Neural cell (in vitro differentiated cells): ENCODE results near the gene SLC18B1. TPM values are rescaled to one million over a fixed set of nuclear protein-coding genes. Genes with fewer than 3 reads are reported as not detected.

Experiments used
- H2AFZ ChIP-seq: fragments of 200-600, 300-800 bp; sonication (generic), shearing (Covaris generic); 2 replicates; pipeline ENCODE4 v1.6.0; 2014; ENCODE audit warnings: low read depth, mild to moderate bottlenecking, antibody characterized with exemption, low read length, moderate library complexity
- H3F3A ChIP-seq: fragments of 200-600 bp; shearing (Covaris generic); 2 replicates; pipeline ENCODE4 v1.6.1; 2016; ENCODE audit warnings: mild to moderate bottlenecking, moderate library complexity, mixed read lengths, antibody characterized with exemption, low read length; ENCODE audit not compliant: insufficient read depth, poor library complexity, severe bottlenecking
- H3K27ac ChIP-seq: fragments of 200-600, 300-800 bp; sonication (generic), shearing (Covaris generic); 2 replicates; pipeline ENCODE4 v1.5.1; 2014; ENCODE audit warnings: mild to moderate bottlenecking, low read length, moderate library complexity
- H3K27me3 ChIP-seq: fragments of 300-800, 200-600 bp; sonication (generic), shearing (Covaris generic); 2 replicates; pipeline ENCODE4 v1.6.0; 2014; ENCODE audit warnings: mild to moderate bottlenecking, low read depth, low read length, moderate library complexity; ENCODE audit not compliant: insufficient read depth
- H3K36me3 ChIP-seq: fragments of 300-800, 200-600 bp; sonication (generic), shearing (Covaris generic); 2 replicates; pipeline ENCODE4 v1.5.1; 2014; ENCODE audit warnings: mild to moderate bottlenecking, antibody characterized with exemption, low read length, moderate library complexity; ENCODE audit not compliant: insufficient read depth
- H3K4me2 ChIP-seq: fragments of 300-800, 200-600 bp; sonication (generic), shearing (Covaris generic); 2 replicates; pipeline ENCODE4 v1.6.0; 2014; ENCODE audit warnings: mild to moderate bottlenecking, low read length
- H3K4me3 ChIP-seq: fragments of 300-800, 200-600 bp; sonication (generic), shearing (Covaris generic); 2 replicates; pipeline ENCODE4 v1.5.1; 2014; ENCODE audit warnings: mild to moderate bottlenecking, low read length, moderate library complexity
- H3K79me2 ChIP-seq: fragments of 200-600 bp; shearing (Covaris generic); replicated peaks from 2 replicates; pipeline ENCODE4 v1.6.0; 2014; ENCODE audit warnings: mild to moderate bottlenecking, low read length, moderate library complexity; ENCODE audit not compliant: insufficient read depth
- H3K9ac ChIP-seq: fragments of 300-800, 200-600 bp; sonication (generic), shearing (Covaris generic); 2 replicates; pipeline ENCODE4 v1.6.1; 2016; ENCODE audit warnings: mild to moderate bottlenecking, low read length, mixed read lengths
- H3K9me2 ChIP-seq: fragments of 200-600 bp; shearing (Covaris generic); 2 replicates; pipeline ENCODE4 v1.6.1; 2016; ENCODE audit warnings: mild to moderate bottlenecking, low read length, mixed read lengths; ENCODE audit not compliant: insufficient read depth
- H3K9me3 ChIP-seq: fragments of 200-600, 300-800 bp; sonication (generic), shearing (Covaris generic); 2 replicates; pipeline ENCODE4 v1.6.1; 2016; ENCODE audit warnings: mild to moderate bottlenecking, mixed run types, low read length, moderate library complexity, mixed read lengths
- H4K20me1 ChIP-seq: fragments of 200-600 bp; shearing (Covaris generic); 2 replicates; pipeline ENCODE4 v1.6.1; 2016; ENCODE audit warnings: mild to moderate bottlenecking, mixed run types; ENCODE audit not compliant: insufficient read depth
- EP300 ChIP-seq: fragments of 450-650 bp; conservative IDR thresholded peaks from 2 replicates; pipeline ENCODE4 v1.6.1; 2014; ENCODE audit warnings: antibody characterized with exemption, mild to moderate bottlenecking, moderate library complexity; ENCODE audit not compliant: poor library complexity, severe bottlenecking
- EZH2 ChIP-seq: fragments of 200-600, 300-800 bp; shearing (Covaris generic), sonication (generic); IDR thresholded peaks from 2 replicates; pipeline ENCODE4 v1.6.1; 2014; ENCODE audit warnings: antibody characterized with exemption, low read length, borderline replicate concordance, mild to moderate bottlenecking; ENCODE audit not compliant: insufficient read depth, poor library complexity, severe bottlenecking
- MXI1 ChIP-seq: fragments of 450-650 bp; conservative IDR thresholded peaks from 2 replicates; pipeline ENCODE4 v1.6.1; 2014; ENCODE audit warnings: antibody characterized with exemption, mild to moderate bottlenecking; ENCODE audit not compliant: poor library complexity, severe bottlenecking
- POLR2AphosphoS5 ChIP-seq: IDR thresholded peaks from 2 replicates; pipeline ENCODE4 v1.6.1; 2012
- RAD21 ChIP-seq: fragments of 450-650 bp; conservative IDR thresholded peaks from 2 replicates; pipeline ENCODE4 v1.6.1; 2014; ENCODE audit warnings: antibody characterized with exemption, mild to moderate bottlenecking, moderate library complexity
- SMC3 ChIP-seq: fragments of 450-650 bp; conservative IDR thresholded peaks from 2 replicates; pipeline ENCODE4 v1.6.1; 2014; ENCODE audit warnings: antibody characterized with exemption, mild to moderate bottlenecking, moderate library complexity; ENCODE audit not compliant: poor library complexity
- TAF1 ChIP-seq: IDR thresholded peaks from 2 replicates; pipeline ENCODE4 v1.6.1; 2012; ENCODE audit warnings: low read depth
- polyA plus RNA-seq: library from polyadenylated mRNA; depleted of rRNA; stranded (reverse); fragments of >200 nt; gene quantifications from 2 replicates; pipeline ENCODE4 v1.2.3, GENCODE V29; 2014
- TF ChIP-seq, protein P1 (sequence below): IDR thresholded peaks from 2 replicates; pipeline ENCODE4 v1.6.1; 2012; ENCODE audit warnings: borderline replicate concordance
- TF ChIP-seq, protein P2 (sequence below): fragments of 450-650 bp; IDR thresholded peaks from 2 replicates; pipeline ENCODE4 v1.5.1; 2014; ENCODE audit warnings: antibody characterized with exemption, mild to moderate bottlenecking, moderate library complexity; ENCODE audit not compliant: poor library complexity, severe bottlenecking

SLC18B1 gene
- polyA plus RNA-seq, 1 donor from 2014 or later = 9.0 TPM

DNA sequence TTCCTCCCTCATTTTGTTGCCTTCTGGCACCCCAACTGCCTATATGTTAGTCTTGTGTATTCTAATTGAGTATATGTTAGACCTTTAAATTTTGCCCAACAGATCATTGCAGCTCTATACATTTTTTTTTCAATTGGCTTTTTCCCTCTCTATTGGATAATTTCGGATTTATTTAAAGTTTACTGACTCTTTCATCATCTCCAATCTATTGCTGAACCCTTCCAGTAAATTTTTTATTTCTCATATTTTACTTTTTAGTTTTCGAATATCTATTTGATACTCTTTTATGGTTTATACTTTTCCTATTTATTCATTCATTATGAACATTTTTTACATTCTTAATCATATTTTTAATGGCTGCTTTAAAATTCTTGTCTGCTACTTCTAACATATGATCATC lies 7.1 kb upstream of the SLC18B1 start:
- Histone ChIP-seq H4K20me1 (no peaks in the 10 kb centered on the region), H3F3A (no peaks in the 10 kb centered on the region), H2AFZ (no peak overlapping the region), H3K4me3 (no peak overlapping the region), H3K27me3 (no peaks in the 10 kb centered on the region), H3K36me3 (no peaks in the 10 kb centered on the region), H3K79me2 (no peaks in the 10 kb centered on the region), H3K4me2 (no peak overlapping the region), H3K9me3 (no peaks in the 10 kb centered on the region), H3K9me2 (no peaks in the 10 kb centered on the region), H3K9ac (no peak overlapping the region), H3K27ac (no peak overlapping the region)
- TF ChIP-seq MXI1 (no peak), EP300 (no peak)

DNA sequence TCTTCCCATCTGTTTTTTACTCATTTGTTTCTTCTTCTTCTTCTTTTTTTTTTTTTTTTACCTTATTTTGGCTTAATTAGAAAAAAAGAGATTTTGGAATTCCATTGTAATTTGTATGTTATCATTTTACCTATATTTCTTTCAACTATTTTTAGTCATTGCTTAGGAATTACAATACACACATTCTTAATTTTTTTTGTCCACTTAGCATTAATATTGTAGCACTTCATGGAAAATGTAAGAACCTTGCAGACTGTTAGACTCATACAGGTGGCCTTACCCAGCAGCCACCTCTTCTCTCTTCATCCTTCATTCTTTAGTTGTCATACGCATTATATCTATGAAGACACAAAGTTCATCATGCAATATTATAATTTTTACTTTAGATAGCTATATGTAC lies 5.8 kb upstream of the SLC18B1 start:
- Histone ChIP-seq H3K9me3 (no peaks in the 10 kb centered on the region), H3K9ac (no peak overlapping the region), H3K79me2 (no peaks in the 10 kb centered on the region), H3K27ac (no peak overlapping the region), H3K27me3 (no peaks in the 10 kb centered on the region), H3K9me2 (no peaks in the 10 kb centered on the region), H3K4me2 (no peak overlapping the region), H3K4me3 (no peak overlapping the region), H3F3A (no peaks in the 10 kb centered on the region), H2AFZ (no peak overlapping the region), H4K20me1 (no peaks in the 10 kb centered on the region), H3K36me3 (no peaks in the 10 kb centered on the region)
- TF ChIP-seq RAD21 (no peak), EZH2 (no peak), TAF1 (no peak), SMC3 (no peak), MXI1 (no peak), EP300 (no peak), POLR2AphosphoS5 (no peak)
- TF ChIP-seq, protein P1, sequence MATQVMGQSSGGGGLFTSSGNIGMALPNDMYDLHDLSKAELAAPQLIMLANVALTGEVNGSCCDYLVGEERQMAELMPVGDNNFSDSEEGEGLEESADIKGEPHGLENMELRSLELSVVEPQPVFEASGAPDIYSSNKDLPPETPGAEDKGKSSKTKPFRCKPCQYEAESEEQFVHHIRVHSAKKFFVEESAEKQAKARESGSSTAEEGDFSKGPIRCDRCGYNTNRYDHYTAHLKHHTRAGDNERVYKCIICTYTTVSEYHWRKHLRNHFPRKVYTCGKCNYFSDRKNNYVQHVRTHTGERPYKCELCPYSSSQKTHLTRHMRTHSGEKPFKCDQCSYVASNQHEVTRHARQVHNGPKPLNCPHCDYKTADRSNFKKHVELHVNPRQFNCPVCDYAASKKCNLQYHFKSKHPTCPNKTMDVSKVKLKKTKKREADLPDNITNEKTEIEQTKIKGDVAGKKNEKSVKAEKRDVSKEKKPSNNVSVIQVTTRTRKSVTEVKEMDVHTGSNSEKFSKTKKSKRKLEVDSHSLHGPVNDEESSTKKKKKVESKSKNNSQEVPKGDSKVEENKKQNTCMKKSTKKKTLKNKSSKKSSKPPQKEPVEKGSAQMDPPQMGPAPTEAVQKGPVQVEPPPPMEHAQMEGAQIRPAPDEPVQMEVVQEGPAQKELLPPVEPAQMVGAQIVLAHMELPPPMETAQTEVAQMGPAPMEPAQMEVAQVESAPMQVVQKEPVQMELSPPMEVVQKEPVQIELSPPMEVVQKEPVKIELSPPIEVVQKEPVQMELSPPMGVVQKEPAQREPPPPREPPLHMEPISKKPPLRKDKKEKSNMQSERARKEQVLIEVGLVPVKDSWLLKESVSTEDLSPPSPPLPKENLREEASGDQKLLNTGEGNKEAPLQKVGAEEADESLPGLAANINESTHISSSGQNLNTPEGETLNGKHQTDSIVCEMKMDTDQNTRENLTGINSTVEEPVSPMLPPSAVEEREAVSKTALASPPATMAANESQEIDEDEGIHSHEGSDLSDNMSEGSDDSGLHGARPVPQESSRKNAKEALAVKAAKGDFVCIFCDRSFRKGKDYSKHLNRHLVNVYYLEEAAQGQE = no peak
- TF ChIP-seq, protein P2, sequence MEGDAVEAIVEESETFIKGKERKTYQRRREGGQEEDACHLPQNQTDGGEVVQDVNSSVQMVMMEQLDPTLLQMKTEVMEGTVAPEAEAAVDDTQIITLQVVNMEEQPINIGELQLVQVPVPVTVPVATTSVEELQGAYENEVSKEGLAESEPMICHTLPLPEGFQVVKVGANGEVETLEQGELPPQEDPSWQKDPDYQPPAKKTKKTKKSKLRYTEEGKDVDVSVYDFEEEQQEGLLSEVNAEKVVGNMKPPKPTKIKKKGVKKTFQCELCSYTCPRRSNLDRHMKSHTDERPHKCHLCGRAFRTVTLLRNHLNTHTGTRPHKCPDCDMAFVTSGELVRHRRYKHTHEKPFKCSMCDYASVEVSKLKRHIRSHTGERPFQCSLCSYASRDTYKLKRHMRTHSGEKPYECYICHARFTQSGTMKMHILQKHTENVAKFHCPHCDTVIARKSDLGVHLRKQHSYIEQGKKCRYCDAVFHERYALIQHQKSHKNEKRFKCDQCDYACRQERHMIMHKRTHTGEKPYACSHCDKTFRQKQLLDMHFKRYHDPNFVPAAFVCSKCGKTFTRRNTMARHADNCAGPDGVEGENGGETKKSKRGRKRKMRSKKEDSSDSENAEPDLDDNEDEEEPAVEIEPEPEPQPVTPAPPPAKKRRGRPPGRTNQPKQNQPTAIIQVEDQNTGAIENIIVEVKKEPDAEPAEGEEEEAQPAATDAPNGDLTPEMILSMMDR = no peak

- Histone ChIP-seq H4K20me1 (no peaks in the 10 kb centered on the region), H3K9me3 (no peaks in the 10 kb centered on the region), H3K79me2 (no peaks in the 10 kb centered on the region), H3K9ac (no peak overlapping the region), H2AFZ (no peak overlapping the region), H3K9me2 (no peaks in the 10 kb centered on the region), H3F3A (no peaks in the 10 kb centered on the region), H3K27ac (no peak overlapping the region), H3K4me2 (no peak overlapping the region), H3K27me3 (no peaks in the 10 kb centered on the region), H3K36me3 (no peaks in the 10 kb centered on the region), H3K4me3 (no peak overlapping the region)
- TF ChIP-seq MXI1 (no peak), TAF1 (no peak), POLR2AphosphoS5 (no peak), RAD21 (no peak), SMC3 (no peak), EZH2 (no peak), EP300 (no peak)
- TF ChIP-seq, protein P2 = no peak
- TF ChIP-seq, protein P1 = no peak
These were observed 2.2 kb upstream of the SLC18B1 start for GRCh38 chr6:132800656-132801055.
